ENCODE results near the gene PTPN14.

- no peak for TF ChIP-seq CTCF (IDR thresholded peaks at IDR 0.05)
- no peak for TF ChIP-seq ZFX (IDR thresholded peaks at IDR 0.05; ENCODE audit: borderline replicate concordance)
Measured at GRCh38 chr1:214441119-214441518, 110.3 kb downstream of the PTPN14 start.

Measured in 22Rv1 (cell line).